ENCODE measurements around the gene EML5. TPM values are rescaled to one million over a fixed set of nuclear protein-coding genes. Genes with fewer than 3 reads are reported as not detected.

EML5 gene
- total and polyA plus RNA-seq, 2 experiments from 2014 or later, result 0.18 to 1.6 TPM

DNA sequence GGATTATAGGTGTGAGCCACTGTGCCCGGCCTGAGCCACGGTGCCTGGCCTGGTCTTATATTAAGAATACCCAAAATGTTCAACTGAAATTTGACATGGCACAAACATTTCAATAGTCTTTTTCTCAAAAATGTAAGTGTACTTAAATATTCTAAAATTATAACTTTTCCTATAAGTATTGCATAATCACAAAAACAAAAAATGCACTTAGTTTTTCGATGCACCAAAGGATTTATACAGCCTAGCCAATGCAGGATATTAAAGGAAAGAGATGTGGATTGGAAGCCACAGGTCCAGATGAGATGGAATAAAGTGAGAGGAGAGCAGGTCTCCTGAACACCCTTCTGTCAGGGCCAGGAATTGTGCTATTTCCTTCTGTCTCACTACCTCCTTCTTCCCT is 167.1 kb downstream of the EML5 start:
- Histone ChIP-seq H3K9me2 (ENCODE audit: insufficient read depth) (no peaks in the 10 kb centered on the region), H3K27me3 (ENCODE audit: insufficient read depth) (no peaks in the 10 kb centered on the region), H3K4me1 (ENCODE audit: insufficient read depth) (no peaks in the 10 kb centered on the region), H3K36me3 (ENCODE audit: insufficient read depth) (no peaks in the 10 kb centered on the region), H3K27ac (ENCODE audit: low read depth) (no peak overlapping the region), H3K4me2 (no peak overlapping the region), H3F3A (replicated peaks; ENCODE audit: low read depth) (no peaks in the 10 kb centered on the region), H4K20me1 (replicated peaks; ENCODE audit: insufficient read depth) (no peaks in the 10 kb centered on the region), H3K4me3 (no peak overlapping the region), H2AFZ (no peak overlapping the region), H3K79me2 (replicated peaks; ENCODE audit: insufficient read depth) (no peaks in the 10 kb centered on the region)
- Mint-ChIP-seq H3K27me3 (ENCODE audit: insufficient read depth, low read depth, poor library complexity) (no peaks in the 10 kb centered on the region), H3K36me3 (ENCODE audit: low read depth) (no peaks in the 10 kb centered on the region), H3K4me3 (no peak overlapping the region), H3K27ac (no peak overlapping the region), H3K9me3 (no peaks in the 10 kb centered on the region), H3K4me1 (peaks cover 6% of the 10 kb centered on the region; the same call in 2 of the 3 replicates)
- TF ChIP-seq, protein P1, sequence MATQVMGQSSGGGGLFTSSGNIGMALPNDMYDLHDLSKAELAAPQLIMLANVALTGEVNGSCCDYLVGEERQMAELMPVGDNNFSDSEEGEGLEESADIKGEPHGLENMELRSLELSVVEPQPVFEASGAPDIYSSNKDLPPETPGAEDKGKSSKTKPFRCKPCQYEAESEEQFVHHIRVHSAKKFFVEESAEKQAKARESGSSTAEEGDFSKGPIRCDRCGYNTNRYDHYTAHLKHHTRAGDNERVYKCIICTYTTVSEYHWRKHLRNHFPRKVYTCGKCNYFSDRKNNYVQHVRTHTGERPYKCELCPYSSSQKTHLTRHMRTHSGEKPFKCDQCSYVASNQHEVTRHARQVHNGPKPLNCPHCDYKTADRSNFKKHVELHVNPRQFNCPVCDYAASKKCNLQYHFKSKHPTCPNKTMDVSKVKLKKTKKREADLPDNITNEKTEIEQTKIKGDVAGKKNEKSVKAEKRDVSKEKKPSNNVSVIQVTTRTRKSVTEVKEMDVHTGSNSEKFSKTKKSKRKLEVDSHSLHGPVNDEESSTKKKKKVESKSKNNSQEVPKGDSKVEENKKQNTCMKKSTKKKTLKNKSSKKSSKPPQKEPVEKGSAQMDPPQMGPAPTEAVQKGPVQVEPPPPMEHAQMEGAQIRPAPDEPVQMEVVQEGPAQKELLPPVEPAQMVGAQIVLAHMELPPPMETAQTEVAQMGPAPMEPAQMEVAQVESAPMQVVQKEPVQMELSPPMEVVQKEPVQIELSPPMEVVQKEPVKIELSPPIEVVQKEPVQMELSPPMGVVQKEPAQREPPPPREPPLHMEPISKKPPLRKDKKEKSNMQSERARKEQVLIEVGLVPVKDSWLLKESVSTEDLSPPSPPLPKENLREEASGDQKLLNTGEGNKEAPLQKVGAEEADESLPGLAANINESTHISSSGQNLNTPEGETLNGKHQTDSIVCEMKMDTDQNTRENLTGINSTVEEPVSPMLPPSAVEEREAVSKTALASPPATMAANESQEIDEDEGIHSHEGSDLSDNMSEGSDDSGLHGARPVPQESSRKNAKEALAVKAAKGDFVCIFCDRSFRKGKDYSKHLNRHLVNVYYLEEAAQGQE (IDR thresholded peaks at IDR 0.05; ENCODE audit: unreplicated experiment), result no peak
- TF ChIP-seq, protein P2, sequence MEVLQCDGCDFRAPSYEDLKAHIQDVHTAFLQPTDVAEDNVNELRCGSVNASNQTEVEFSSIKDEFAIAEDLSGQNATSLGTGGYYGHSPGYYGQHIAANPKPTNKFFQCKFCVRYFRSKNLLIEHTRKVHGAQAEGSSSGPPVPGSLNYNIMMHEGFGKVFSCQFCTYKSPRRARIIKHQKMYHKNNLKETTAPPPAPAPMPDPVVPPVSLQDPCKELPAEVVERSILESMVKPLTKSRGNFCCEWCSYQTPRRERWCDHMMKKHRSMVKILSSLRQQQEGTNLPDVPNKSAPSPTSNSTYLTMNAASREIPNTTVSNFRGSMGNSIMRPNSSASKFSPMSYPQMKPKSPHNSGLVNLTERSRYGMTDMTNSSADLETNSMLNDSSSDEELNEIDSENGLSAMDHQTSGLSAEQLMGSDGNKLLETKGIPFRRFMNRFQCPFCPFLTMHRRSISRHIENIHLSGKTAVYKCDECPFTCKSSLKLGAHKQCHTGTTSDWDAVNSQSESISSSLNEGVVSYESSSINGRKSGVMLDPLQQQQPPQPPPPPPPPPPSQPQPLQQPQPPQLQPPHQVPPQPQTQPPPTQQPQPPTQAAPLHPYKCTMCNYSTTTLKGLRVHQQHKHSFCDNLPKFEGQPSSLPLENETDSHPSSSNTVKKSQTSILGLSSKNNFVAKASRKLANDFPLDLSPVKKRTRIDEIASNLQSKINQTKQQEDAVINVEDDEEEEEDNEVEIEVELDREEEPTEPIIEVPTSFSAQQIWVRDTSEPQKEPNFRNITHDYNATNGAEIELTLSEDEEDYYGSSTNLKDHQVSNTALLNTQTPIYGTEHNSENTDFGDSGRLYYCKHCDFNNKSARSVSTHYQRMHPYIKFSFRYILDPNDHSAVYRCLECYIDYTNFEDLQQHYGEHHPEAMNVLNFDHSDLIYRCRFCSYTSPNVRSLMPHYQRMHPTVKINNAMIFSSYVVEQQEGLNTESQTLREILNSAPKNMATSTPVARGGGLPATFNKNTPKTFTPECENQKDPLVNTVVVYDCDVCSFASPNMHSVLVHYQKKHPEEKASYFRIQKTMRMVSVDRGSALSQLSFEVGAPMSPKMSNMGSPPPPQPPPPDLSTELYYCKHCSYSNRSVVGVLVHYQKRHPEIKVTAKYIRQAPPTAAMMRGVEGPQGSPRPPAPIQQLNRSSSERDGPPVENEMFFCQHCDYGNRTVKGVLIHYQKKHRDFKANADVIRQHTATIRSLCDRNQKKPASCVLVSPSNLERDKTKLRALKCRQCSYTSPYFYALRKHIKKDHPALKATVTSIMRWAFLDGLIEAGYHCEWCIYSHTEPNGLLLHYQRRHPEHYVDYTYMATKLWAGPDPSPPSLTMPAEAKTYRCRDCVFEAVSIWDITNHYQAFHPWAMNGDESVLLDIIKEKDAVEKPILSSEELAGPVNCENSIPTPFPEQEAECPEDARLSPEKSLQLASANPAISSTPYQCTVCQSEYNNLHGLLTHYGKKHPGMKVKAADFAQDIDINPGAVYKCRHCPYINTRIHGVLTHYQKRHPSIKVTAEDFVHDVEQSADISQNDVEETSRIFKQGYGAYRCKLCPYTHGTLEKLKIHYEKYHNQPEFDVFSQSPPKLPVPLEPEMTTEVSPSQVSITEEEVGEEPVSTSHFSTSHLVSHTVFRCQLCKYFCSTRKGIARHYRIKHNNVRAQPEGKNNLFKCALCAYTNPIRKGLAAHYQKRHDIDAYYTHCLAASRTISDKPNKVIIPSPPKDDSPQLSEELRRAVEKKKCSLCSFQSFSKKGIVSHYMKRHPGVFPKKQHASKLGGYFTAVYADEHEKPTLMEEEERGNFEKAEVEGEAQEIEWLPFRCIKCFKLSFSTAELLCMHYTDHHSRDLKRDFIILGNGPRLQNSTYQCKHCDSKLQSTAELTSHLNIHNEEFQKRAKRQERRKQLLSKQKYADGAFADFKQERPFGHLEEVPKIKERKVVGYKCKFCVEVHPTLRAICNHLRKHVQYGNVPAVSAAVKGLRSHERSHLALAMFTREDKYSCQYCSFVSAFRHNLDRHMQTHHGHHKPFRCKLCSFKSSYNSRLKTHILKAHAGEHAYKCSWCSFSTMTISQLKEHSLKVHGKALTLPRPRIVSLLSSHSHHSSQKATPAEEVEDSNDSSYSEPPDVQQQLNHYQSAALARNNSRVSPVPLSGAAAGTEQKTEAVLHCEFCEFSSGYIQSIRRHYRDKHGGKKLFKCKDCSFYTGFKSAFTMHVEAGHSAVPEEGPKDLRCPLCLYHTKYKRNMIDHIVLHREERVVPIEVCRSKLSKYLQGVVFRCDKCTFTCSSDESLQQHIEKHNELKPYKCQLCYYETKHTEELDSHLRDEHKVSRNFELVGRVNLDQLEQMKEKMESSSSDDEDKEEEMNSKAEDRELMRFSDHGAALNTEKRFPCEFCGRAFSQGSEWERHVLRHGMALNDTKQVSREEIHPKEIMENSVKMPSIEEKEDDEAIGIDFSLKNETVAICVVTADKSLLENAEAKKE (CRISPR knock-in tag; IDR thresholded peaks at IDR 0.05), result no peak
- no peak for TF ChIP-seq EZH2phosphoT487 (IDR thresholded peaks at IDR 0.05; ENCODE audit: unreplicated experiment)
- TF ChIP-seq STAT1 (IDR thresholded peaks at IDR 0.05; ENCODE audit: unreplicated experiment), result no peak
- TF ChIP-seq POLR2AphosphoS5 (IDR thresholded peaks at IDR 0.05; ENCODE audit: low read depth), result no peak
- TF ChIP-seq EZH2 (IDR thresholded peaks at IDR 0.05; ENCODE audit: low read depth, unreplicated experiment), result no peak
- no peak for TF ChIP-seq JUNB (IDR thresholded peaks at IDR 0.05; ENCODE audit: unreplicated experiment)
- TF ChIP-seq, protein P3, sequence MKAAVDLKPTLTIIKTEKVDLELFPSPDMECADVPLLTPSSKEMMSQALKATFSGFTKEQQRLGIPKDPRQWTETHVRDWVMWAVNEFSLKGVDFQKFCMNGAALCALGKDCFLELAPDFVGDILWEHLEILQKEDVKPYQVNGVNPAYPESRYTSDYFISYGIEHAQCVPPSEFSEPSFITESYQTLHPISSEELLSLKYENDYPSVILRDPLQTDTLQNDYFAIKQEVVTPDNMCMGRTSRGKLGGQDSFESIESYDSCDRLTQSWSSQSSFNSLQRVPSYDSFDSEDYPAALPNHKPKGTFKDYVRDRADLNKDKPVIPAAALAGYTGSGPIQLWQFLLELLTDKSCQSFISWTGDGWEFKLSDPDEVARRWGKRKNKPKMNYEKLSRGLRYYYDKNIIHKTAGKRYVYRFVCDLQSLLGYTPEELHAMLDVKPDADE (IDR thresholded peaks at IDR 0.05), result no peak
- no peak for TF ChIP-seq ZNF331 (CRISPR knock-in tag; IDR thresholded peaks at IDR 0.05; ENCODE audit: low read depth)
- TF ChIP-seq ZNF114 (CRISPR knock-in tag; IDR thresholded peaks at IDR 0.05), result no peak
- no peak for TF ChIP-seq CREB1 (CRISPR knock-in tag; IDR thresholded peaks at IDR 0.05; ENCODE audit: low read depth)
- TF ChIP-seq, protein P4, sequence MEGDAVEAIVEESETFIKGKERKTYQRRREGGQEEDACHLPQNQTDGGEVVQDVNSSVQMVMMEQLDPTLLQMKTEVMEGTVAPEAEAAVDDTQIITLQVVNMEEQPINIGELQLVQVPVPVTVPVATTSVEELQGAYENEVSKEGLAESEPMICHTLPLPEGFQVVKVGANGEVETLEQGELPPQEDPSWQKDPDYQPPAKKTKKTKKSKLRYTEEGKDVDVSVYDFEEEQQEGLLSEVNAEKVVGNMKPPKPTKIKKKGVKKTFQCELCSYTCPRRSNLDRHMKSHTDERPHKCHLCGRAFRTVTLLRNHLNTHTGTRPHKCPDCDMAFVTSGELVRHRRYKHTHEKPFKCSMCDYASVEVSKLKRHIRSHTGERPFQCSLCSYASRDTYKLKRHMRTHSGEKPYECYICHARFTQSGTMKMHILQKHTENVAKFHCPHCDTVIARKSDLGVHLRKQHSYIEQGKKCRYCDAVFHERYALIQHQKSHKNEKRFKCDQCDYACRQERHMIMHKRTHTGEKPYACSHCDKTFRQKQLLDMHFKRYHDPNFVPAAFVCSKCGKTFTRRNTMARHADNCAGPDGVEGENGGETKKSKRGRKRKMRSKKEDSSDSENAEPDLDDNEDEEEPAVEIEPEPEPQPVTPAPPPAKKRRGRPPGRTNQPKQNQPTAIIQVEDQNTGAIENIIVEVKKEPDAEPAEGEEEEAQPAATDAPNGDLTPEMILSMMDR (conservative IDR thresholded peaks at IDR 0.05; ENCODE audit: low read depth in 2 of 2), result no peak
- no peak for TF ChIP-seq NANOG (IDR thresholded peaks at IDR 0.05; ENCODE audit: borderline replicate concordance)
- DNase-seq (ENCODE audit: low spot score) (no peak), ATAC-seq (no peak)

Data from GM23338 (cell line).